ENCODE data around the gene HIRIP3. TPM values are rescaled to one million over a fixed set of nuclear protein-coding genes. Genes with fewer than 3 reads are reported as not detected.

HIRIP3 gene
- total and polyA plus RNA-seq, 2 donors (not counting 3 experiments of a cell fraction or from before 2014, with no cell fraction given) = 6.7 to 8.6 TPM

DNA sequence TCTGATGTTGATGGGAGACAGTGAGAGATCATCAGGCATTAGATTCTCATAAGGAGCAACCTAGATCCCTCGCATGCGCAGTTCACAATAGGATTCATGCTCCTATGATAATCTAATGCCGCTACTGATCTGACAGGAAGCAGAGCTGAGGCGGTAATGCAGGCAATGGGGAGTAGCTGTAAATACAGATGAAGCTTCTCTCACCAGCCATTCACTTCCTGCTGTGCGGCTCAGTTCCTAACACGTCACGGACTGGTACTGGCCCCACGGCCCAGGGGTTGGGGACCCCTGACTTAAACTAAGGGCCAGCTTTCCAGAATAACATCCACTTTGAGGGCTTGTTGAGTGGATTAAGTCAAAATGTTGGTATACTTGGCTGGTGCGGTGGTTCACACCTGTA lies 36.1 kb downstream of the HIRIP3 start:
- Histone ChIP-seq H3K4me1 (ENCODE audit: control insufficient read depth, extremely low read depth, insufficient read depth, low read length) (peaks cover 15% of the 10 kb centered on the region), H3K36me3 (ENCODE audit: control insufficient read depth in 2 of 2, extremely low read depth in 1 of 2, insufficient read depth in 2 of 2, low read length in 2 of 2) (no peaks in the 10 kb centered on the region), H4K20me1 (replicated peaks; ENCODE audit: control insufficient read depth, extremely low read depth, insufficient read depth, low read length) (no peaks in the 10 kb centered on the region), H3K4me2 (ENCODE audit: insufficient read depth, low read length) (no peak overlapping the region), H3K27ac (ENCODE audit: insufficient read depth, low read depth, low read length) (no peak overlapping the region), H3K79me2 (ENCODE audit: control insufficient read depth, insufficient read depth, low read length) (peaks cover 2% of the 10 kb centered on the region), H3K27me3 (ENCODE audit: control insufficient read depth in 2 of 2, insufficient read depth in 2 of 2, low read length in 2 of 2) (no peaks in the 10 kb centered on the region), H3K9ac (replicated peaks; ENCODE audit: extremely low read depth, insufficient read depth, low read length) (no peak overlapping the region), H2AFZ (ENCODE audit: low read depth, low read length) (no peak overlapping the region), H3K9me1 (replicated peaks; ENCODE audit: control insufficient read depth, extremely low read depth, insufficient read depth, low read length) (no peaks in the 10 kb centered on the region), H3K4me3 (replicated peaks in 1 of 3; ENCODE audit: insufficient read depth in 1 of 3, low read depth in 1 of 3, low read length in 3 of 3) (no peak overlapping the region), H3K9me3 (replicated peaks; ENCODE audit: control insufficient read depth, insufficient read depth, low read length) (no peaks in the 10 kb centered on the region)
- no TSS peak for BruUV-seq (replicated peaks)
- TF ChIP-seq GATA2 (IDR thresholded peaks at IDR 0.05; ENCODE audit: insufficient read depth, insufficient read length, low read depth, low read length) (no peak), EZH2 (IDR thresholded peaks at IDR 0.05; ENCODE audit: borderline replicate concordance, low read depth, low read length, severe bottlenecking) (no peak), MAX (IDR thresholded peaks at IDR 0.05; ENCODE audit: insufficient read depth, insufficient read length) (no peak), CTCF (IDR thresholded peaks at IDR 0.05; ENCODE audit: extremely low read depth in 1 of 2, insufficient read depth in 1 of 2, low read depth in 1 of 2, low read length in 2 of 2) (no peak), JUN (IDR thresholded peaks at IDR 0.05; ENCODE audit: borderline replicate concordance, insufficient read depth, insufficient read length, low read depth) (no peak), POLR2A (IDR thresholded peaks at IDR 0.05; ENCODE audit: low read depth, low read length) (no peak), FOS (IDR thresholded peaks at IDR 0.05; ENCODE audit: borderline replicate concordance, insufficient read depth, low read length) (no peak), MYC (IDR thresholded peaks at IDR 0.05; ENCODE audit: low read depth, low read length) (no peak), POLR2AphosphoS5 (IDR thresholded peaks at IDR 0.05; ENCODE audit: insufficient read depth, low read depth, low read length) (no peak)
- ChIA-PET CTCF (no interaction called here), POLR2A (no interaction called here)
- FAIRE-seq (no peak), DNase-seq (ENCODE audit: low read depth, low spot score) (no peak)
- dilution Hi-C loops (cut with MboI; ENCODE audit: extremely low pct_ligation_motif_present, low sequenced_read_pairs) (no loop called here), intact Hi-C loops (cut with micrococcal nuclease) (no loop called here)
